DND-41 (cell line): ENCODE results near the gene ZNF813.
A peak's percentile ranks its signal among the peaks of the same experiment; 100 is the strongest.
"Not testable (repeated sequence)": the region's sequence is repeated elsewhere in the genome, so short reads cannot be mapped to it uniquely, and the experiment has no call there.

Experiments
- ATAC-seq: fragments of 200-7000 bp; cut with Tn5 transposase; 3 replicates; pipeline ENCODE4 v1.9.1; 2021; ENCODE audit warnings: low read depth; ENCODE audit not compliant: insufficient read depth
- DNase-seq: peaks from one replicate; pipeline ENCODE4 v3.0.0-alpha.2; 2020
- H2AFZ ChIP-seq: 2 replicates; pipeline ENCODE4 v1.6.0; 2012; ENCODE audit warnings: low read depth, low read length
- H3K27ac ChIP-seq: 2 replicates; pipeline ENCODE4 v1.5.1; 2012; ENCODE audit warnings: low read length, inconsistent platforms
- H3K27me3 ChIP-seq: fragments of 200-600 bp; sonication (generic); 2 replicates; pipeline ENCODE4 v1.6.0; 2012; ENCODE audit warnings: low read length, mild to moderate bottlenecking, inconsistent platforms; ENCODE audit not compliant: insufficient read depth, poor library complexity
- H3K36me3 ChIP-seq: 2 replicates; pipeline ENCODE4 v1.5.1; 2012; ENCODE audit warnings: low read length, inconsistent platforms; ENCODE audit not compliant: insufficient read depth
- H3K4me1 ChIP-seq: 2 replicates; pipeline ENCODE4 v1.5.1; 2012; ENCODE audit warnings: mild to moderate bottlenecking, low read length; ENCODE audit not compliant: insufficient read depth
- H3K4me2 ChIP-seq: 2 replicates; pipeline ENCODE4 v1.6.0; 2012; ENCODE audit warnings: mild to moderate bottlenecking, moderate library complexity, low read length, inconsistent platforms; ENCODE audit not compliant: insufficient read depth
- H3K4me3 ChIP-seq, 2 experiments: fragments of 200-600 bp in 1 of 2; shearing (Covaris generic) in 1 of 2; 2 replicates each; pipeline ENCODE4 v1.5.1; 2012 to 2016; ENCODE audit warnings: inconsistent platforms in 2 of 2, low read length in 2 of 2, mild to moderate bottlenecking in 2 of 2, low read depth in 1 of 2, moderate library complexity in 1 of 2
- H3K79me2 ChIP-seq: 2 replicates; pipeline ENCODE4 v1.6.0; 2012; ENCODE audit warnings: low read length, inconsistent platforms; ENCODE audit not compliant: insufficient read depth
- H3K9ac ChIP-seq: 2 replicates; pipeline ENCODE4 v1.6.0; 2012; ENCODE audit warnings: low read depth, mild to moderate bottlenecking, inconsistent platforms, low read length, moderate library complexity
- H3K9me3 ChIP-seq: 2 replicates; pipeline ENCODE4 v1.5.1; 2012; ENCODE audit warnings: low read length, moderate library complexity, mild to moderate bottlenecking, inconsistent platforms; ENCODE audit not compliant: insufficient read depth, severe bottlenecking
- H4K20me1 ChIP-seq: 2 replicates; pipeline ENCODE4 v1.6.0; 2012; ENCODE audit warnings: low read length; ENCODE audit not compliant: insufficient read depth
- CTCF ChIP-seq: IDR thresholded peaks from 2 replicates; pipeline ENCODE4 v1.5.1; 2012; ENCODE audit warnings: borderline replicate concordance, low read length, moderate library complexity, mild to moderate bottlenecking; ENCODE audit not compliant: poor library complexity, severe bottlenecking; ENCODE audit errors: extremely low read depth
- EZH2 ChIP-seq: IDR thresholded peaks from 3 replicates; pipeline ENCODE4 v1.6.1; 2012; ENCODE audit warnings: borderline replicate concordance, low read depth, mild to moderate bottlenecking, moderate library complexity, low read length, inconsistent platforms; ENCODE audit not compliant: severe bottlenecking

ZNF813 gene

GRCh38 chr19:53423680-53424079 lies 43.9 kb upstream of the ZNF813 start:
- H3K79me2 ChIP-seq, H3K9ac ChIP-seq, H3K36me3 ChIP-seq, H3K4me2 ChIP-seq, H2AFZ ChIP-seq, DNase-seq, H4K20me1 ChIP-seq, H3K27me3 ChIP-seq, H3K27ac ChIP-seq, H3K9me3 ChIP-seq, H3K4me1 ChIP-seq, H3K4me3 ChIP-seq: not testable (repeated sequence)
- peak; percentile 59; the same call in 1 of the 3 replicates for ATAC-seq
- peak; percentile 13 for TF ChIP-seq CTCF

DNA sequence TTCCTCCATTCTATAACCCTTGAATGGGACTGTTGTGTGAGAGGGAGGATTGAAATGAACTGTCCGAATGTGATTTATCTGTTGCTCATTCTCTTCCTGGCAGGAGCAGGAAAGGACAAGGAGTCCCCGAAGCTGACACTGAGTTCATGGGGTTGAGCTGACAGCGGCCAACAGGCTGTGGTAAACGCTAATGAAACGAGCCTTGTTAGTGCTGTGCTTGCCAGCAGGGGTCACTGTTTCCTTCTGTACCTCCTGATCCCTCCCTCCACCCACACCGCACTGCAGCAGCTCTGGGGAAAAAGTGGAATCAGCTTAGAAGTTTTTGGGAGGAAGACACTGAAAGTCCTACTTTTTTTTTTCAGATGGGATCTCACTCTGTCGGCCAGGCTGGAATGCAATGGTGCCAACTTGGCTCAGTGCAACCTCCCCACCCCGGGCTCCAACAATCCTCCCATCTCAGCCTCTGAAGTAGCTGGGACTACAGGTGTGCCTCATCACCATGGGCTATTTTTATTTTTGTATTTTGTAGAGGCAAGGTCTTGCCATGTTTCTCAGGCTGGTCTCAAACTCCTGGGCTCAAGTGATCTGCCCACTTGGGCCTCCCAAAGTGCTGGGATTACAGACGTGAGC lies 42.5 kb upstream of the ZNF813 start:
- Histone ChIP-seq H3K4me3 (no peak overlapping the region), H4K20me1 (no peaks in the 10 kb centered on the region), H3K27me3 (no peaks in the 10 kb centered on the region), H3K27ac (no peak overlapping the region), H3K4me1 (no peaks in the 10 kb centered on the region), H2AFZ (no peak overlapping the region), H3K9me3 (no peaks in the 10 kb centered on the region), H3K79me2 (no peaks in the 10 kb centered on the region), H3K9ac (no peak overlapping the region), H3K4me2 (no peak overlapping the region), H3K36me3 (no peaks in the 10 kb centered on the region)
- TF ChIP-seq CTCF (peak; percentile 94), EZH2 (no peak)
- peak; percentile 99 for ATAC-seq
- peak; percentile 76 for DNase-seq

DNA sequence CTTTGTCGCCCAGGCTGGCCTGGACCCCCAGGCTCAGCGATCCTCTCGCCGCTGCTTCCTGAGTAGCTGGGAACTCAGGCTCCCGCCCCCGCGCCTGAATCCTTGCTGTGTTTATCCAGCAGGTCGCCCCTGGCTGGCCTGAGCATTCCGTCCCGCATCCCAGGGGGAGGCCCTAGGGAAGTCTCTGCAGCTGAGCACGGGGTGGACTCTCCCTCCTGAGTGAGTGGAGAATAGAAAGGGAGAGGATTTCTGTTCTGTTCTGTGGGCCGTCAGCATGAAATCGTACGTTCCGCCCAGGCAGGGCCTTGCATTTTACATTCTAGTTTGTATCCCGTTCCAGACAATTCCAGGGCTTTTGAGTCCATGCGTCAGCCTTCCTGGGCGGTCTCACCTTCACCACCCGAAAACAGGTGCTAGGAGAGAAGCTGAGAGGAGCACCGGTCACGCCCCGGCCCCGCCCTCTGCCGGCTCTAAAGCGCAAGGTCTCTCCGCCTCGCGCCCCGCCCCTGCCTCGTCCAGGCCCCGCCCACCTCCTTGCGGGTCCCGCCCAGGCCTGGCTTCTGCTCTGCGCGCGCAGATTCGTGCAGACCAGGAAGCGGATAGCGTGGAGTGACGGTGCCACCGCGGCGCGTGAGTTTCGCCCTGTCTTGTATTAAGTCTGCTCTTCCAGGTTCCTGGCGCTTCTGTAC lies 36.0 kb upstream of the ZNF813 start, which contains the start of gene ZNF761:
Gene ZNF761, plus strand, starts transcription at position 586 of the 689 bp plus-strand sequence. CDS start 15,285 bp downstream, outside the sequence.
- Histone ChIP-seq H3K4me3 (peak within 1 kb of the TSS; percentile 75 to 89), H3K9ac (peak within 1 kb of the TSS; percentile 77), H3K4me2 (peak within 1 kb of the TSS; percentile 85), H3K27me3 (no peaks in the 10 kb centered on the region), H3K27ac (peak within 1 kb of the TSS; percentile 77), H3K36me3 (peaks cover 29% of the 10 kb centered on the region), H4K20me1 (no peaks in the 10 kb centered on the region), H3K79me2 (peaks cover 32% of the 10 kb centered on the region), H2AFZ (peak within 1 kb of the TSS; percentile 92), H3K4me1 (peaks cover 19% of the 10 kb centered on the region), H3K9me3 (no peaks in the 10 kb centered on the region)
- peak; percentile 96 for DNase-seq
- no peak for TF ChIP-seq EZH2
- TF ChIP-seq CTCF, result peak; percentile 41
- peak; percentile 97 for ATAC-seq
